Ovary (tissue), 3 donors: Measurements from ENCODE around the gene TAC4.

ENCODE experiments used
- CTCF ChIP-seq, 3 donors: fragments of 450-650 bp in 2 of 3; fragments of 200-600 bp in 1 of 3; IDR thresholded peaks; one replicate each; pipeline versions ENCODE4 v1.5.1 to v1.8.0; 2016 to 2022; ENCODE audit warnings: antibody characterized with exemption in 3 of 3, mild to moderate bottlenecking in 1 of 3
- EP300 ChIP-seq: sonication (generic); formaldehyde crosslinking; IDR thresholded peaks from one replicate; pipeline ENCODE4 v1.6.1; 2017; ENCODE audit warnings: antibody characterized with exemption
- POLR2A ChIP-seq: fragments of 450-650 bp; IDR thresholded peaks from one replicate; pipeline ENCODE4 v1.6.1; 2017; ENCODE audit warnings: antibody characterized with exemption, mild to moderate bottlenecking, moderate library complexity
- donor health status: DM: no; HTN: no; CAD: no.

GRCh38 chr17:49887744-49888360, 40.0 kb upstream of the TAC4 start:
- TF ChIP-seq EP300 (no peak), CTCF (IDR thresholded peaks at IDR 0.05) (no peak), POLR2A (no peak)
